Memory B cell (primary cell): ENCODE results near the gene KLF3.
A peak's percentile ranks its signal among the peaks of the same experiment; 100 is the strongest.
"Not testable (repeated sequence)": the region's sequence is repeated elsewhere in the genome, so short reads cannot be mapped to it uniquely, and the experiment has no call there.

Source experiments
- ATAC-seq: fragments of 150-1000 bp; cut with Tn5 transposase; 2 replicates; pipeline ENCODE4 v1.10.0; 2021; ENCODE audit warnings: low read depth, mild to moderate bottlenecking, moderate library complexity
- DNase-seq, 2 donors: peaks; one replicate each; pipeline ENCODE4 v3.0.0; 2022; ENCODE audit warnings: low spot score in 2 of 2
- H3K27ac Mint-ChIP-seq: one replicate; pipeline ENCODE4 v1.8.0; 2022; ENCODE audit warnings: mild to moderate bottlenecking, moderate library complexity, mixed read lengths
- H3K27me3 Mint-ChIP-seq: one replicate; pipeline ENCODE4 v1.8.0; 2022; ENCODE audit warnings: mixed read lengths
- H3K36me3 Mint-ChIP-seq: one replicate; pipeline ENCODE4 v1.8.0; 2022; ENCODE audit warnings: mild to moderate bottlenecking, mixed read lengths
- H3K4me1 Mint-ChIP-seq: one replicate; pipeline ENCODE4 v1.8.0; 2022; ENCODE audit warnings: mixed read lengths
- H3K4me3 Mint-ChIP-seq: one replicate; pipeline ENCODE4 v1.8.0; 2022; ENCODE audit warnings: mild to moderate bottlenecking, moderate library complexity, mixed read lengths
- H3K9me3 Mint-ChIP-seq: one replicate; pipeline ENCODE4 v1.8.0; 2022; ENCODE audit warnings: mixed read lengths

KLF3 gene

GRCh38 chr4:38663801-38664705 lies at the start of gene KLF3:
TSS of gene KLF3 (plus strand) at chr4:38664199. CDS start at chr4:38680626, 16,427 bp downstream.
- peak in 1 of 2 donors; percentile 85 for DNase-seq
- peaks cover 32% of the 10 kb centered on the region for H3K4me1 Mint-ChIP-seq

DNA sequence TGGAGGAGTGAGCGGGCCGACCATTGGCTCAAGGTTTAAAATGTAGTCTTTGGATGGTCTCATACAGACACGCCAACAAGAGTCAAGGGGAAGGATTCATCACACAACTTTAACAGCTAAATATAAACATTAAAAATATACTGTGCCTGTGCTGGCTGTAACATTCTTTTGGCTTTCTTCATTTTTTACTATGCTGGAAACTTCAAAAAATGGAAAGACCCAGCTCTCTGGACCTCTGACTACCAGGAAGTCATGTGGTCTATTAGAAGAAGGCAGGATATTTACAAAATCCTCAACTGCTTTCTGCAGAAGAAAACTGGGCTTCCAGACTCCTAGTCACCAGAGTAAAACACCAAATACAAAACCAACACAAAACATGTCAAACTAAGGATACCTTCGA lies 49.8 kb upstream of the KLF3 start:
- DNase-seq (no peak), ATAC-seq (no peak)
- peaks cover 7% of the 10 kb centered on the region for H3K27me3 Mint-ChIP-seq
- H3K4me3 Mint-ChIP-seq: no peak overlapping the region
- no peak overlapping the region for H3K27ac Mint-ChIP-seq
- no peaks in the 10 kb centered on the region for H3K36me3 Mint-ChIP-seq
- H3K9me3 Mint-ChIP-seq: no peaks in the 10 kb centered on the region
- peaks cover 3% of the 10 kb centered on the region for H3K4me1 Mint-ChIP-seq

More at GRCh38 chr4:38663801-38664705, at the start of gene KLF3:
- ATAC-seq: peak; percentile 78
- H3K9me3 Mint-ChIP-seq: no peaks in the 10 kb centered on the region
- no peaks in the 10 kb centered on the region for H3K27me3 Mint-ChIP-seq
- no peaks in the 10 kb centered on the region for H3K36me3 Mint-ChIP-seq
- H3K4me3 Mint-ChIP-seq: peak within 1 kb of the TSS; percentile 88
- peak within 1 kb of the TSS; percentile 75 for H3K27ac Mint-ChIP-seq

GRCh38 chr4:38615847-38616246 lies 48.2 kb upstream of the KLF3 start:
- DNase-seq (no peak), ATAC-seq (no peak)
- H3K27ac Mint-ChIP-seq: no peak overlapping the region
- no peaks in the 10 kb centered on the region for H3K9me3 Mint-ChIP-seq
- no peaks in the 10 kb centered on the region for H3K36me3 Mint-ChIP-seq
- peaks cover 2% of the 10 kb centered on the region for H3K4me1 Mint-ChIP-seq
- peaks cover 7% of the 10 kb centered on the region for H3K27me3 Mint-ChIP-seq
- no peak overlapping the region for H3K4me3 Mint-ChIP-seq

- no peak overlapping the region for H3K4me3 Mint-ChIP-seq
- peaks cover 10% of the 10 kb centered on the region for H3K27me3 Mint-ChIP-seq
- H3K36me3 Mint-ChIP-seq: no peaks in the 10 kb centered on the region
- no peak overlapping the region for H3K27ac Mint-ChIP-seq
- DNase-seq: no peak
- H3K9me3 Mint-ChIP-seq: no peaks in the 10 kb centered on the region
- ATAC-seq: no peak
- H3K4me1 Mint-ChIP-seq: peaks cover 2% of the 10 kb centered on the region
Observed at GRCh38 chr4:38618505-38618904, 45.5 kb upstream of the KLF3 start.

DNA sequence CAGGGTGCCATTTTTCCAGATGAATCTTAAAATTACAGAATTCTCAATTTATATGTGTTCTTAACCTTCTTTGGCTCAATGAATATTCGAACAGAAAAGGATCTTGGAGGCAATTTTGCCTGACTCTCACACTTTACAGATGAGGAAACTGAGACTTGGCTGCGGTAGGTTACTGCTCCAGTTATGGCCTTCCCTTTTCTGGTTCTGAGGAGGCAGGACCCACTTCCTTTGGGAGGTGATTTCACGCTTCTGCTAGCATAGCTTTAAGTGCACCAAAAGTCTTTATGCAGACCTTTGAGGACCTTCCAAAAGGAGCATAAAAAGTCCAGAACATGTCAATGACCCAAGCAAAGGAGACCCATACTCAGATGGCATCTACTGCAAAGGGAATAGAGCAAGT lies 44.7 kb upstream of the KLF3 start:
- Mint-ChIP-seq H3K4me3 (no peak overlapping the region), H3K36me3 (no peaks in the 10 kb centered on the region), H3K4me1 (peaks cover 2% of the 10 kb centered on the region), H3K27ac (no peak overlapping the region), H3K9me3 (no peaks in the 10 kb centered on the region), H3K27me3 (peaks cover 10% of the 10 kb centered on the region)
- DNase-seq (no peak), ATAC-seq (no peak)

DNA sequence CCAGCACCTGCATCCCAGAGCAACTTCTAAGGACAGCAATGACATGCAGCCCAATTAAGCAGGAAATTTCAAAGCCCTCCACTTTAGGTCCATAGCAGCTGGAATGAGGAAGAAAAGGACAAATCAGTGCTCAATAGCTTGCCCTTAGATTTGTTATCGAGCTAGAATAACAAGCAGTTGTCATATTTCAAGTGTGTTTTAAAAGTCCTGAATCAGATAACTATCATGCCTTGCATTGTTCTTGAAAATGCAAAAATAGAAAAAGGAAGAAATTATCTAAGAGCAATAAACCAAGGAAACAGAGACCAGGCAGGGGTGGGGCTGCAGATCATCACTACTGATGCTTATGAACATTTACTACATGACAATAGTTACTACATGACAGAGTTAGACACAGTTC lies 43.9 kb upstream of the KLF3 start:
- DNase-seq: no peak
- Mint-ChIP-seq H3K4me1 (peaks cover 2% of the 10 kb centered on the region), H3K9me3 (no peaks in the 10 kb centered on the region), H3K36me3 (no peaks in the 10 kb centered on the region), H3K4me3 (no peak overlapping the region), H3K27me3 (peaks cover 10% of the 10 kb centered on the region), H3K27ac (no peak overlapping the region)
- ATAC-seq: no peak

DNA sequence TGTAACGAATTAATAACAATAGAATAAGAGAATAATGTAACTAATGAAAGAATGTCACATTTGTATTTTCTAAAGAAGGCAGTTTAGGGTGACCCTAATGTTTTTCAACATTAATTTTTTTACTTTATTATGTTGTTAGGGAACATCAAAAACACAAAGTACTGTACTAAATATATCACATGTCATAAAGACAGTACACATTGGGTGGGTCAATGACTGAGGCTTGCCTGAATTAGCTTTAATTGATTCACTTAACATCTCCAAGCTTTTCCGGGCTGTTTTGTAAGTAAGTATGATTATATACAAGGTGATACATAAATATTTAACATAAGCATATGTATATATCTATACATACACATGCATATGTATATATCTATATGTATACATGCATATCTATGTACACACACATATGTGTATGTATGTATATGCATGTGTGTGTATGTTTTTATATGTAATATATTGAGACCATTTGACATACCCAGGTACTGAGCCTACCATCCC lies 43.4 kb upstream of the KLF3 start:
- Mint-ChIP-seq H3K27me3 (peaks cover 10% of the 10 kb centered on the region), H3K4me3 (no peak overlapping the region), H3K9me3 (no peaks in the 10 kb centered on the region), H3K4me1 (peaks cover 2% of the 10 kb centered on the region), H3K27ac (no peak overlapping the region), H3K36me3 (no peaks in the 10 kb centered on the region)
- no peak for DNase-seq
- ATAC-seq: no peak

- Mint-ChIP-seq H3K4me3 (no peak overlapping the region), H3K27me3 (peaks cover 8% of the 10 kb centered on the region), H3K9me3 (no peaks in the 10 kb centered on the region), H3K27ac (no peak overlapping the region), H3K36me3 (no peaks in the 10 kb centered on the region), H3K4me1 (peaks cover 2% of the 10 kb centered on the region)
- no peak for ATAC-seq
- DNase-seq: no peak
Observed at GRCh38 chr4:38621028-38621684, 42.8 kb upstream of the KLF3 start.

- Mint-ChIP-seq H3K9me3 (no peaks in the 10 kb centered on the region), H3K4me1 (peaks cover 2% of the 10 kb centered on the region), H3K36me3 (no peaks in the 10 kb centered on the region), H3K27me3 (peaks cover 8% of the 10 kb centered on the region), H3K27ac (no peak overlapping the region), H3K4me3 (no peak overlapping the region)
- no peak for ATAC-seq
- DNase-seq: no peak
Observed at GRCh38 chr4:38621831-38622230, 42.2 kb upstream of the KLF3 start.

- H3K4me1 Mint-ChIP-seq, H3K4me3 Mint-ChIP-seq, ATAC-seq, DNase-seq, H3K27ac Mint-ChIP-seq, H3K36me3 Mint-ChIP-seq, H3K9me3 Mint-ChIP-seq, H3K27me3 Mint-ChIP-seq: not testable (repeated sequence)
Observed at GRCh38 chr4:38622340-38622739, 41.7 kb upstream of the KLF3 start.

GRCh38 chr4:38623260-38623659 lies 40.7 kb upstream of the KLF3 start:
- no peaks in the 10 kb centered on the region for H3K36me3 Mint-ChIP-seq
- peaks cover 2% of the 10 kb centered on the region for H3K4me1 Mint-ChIP-seq
- ATAC-seq (no peak), DNase-seq (no peak)
- H3K9me3 Mint-ChIP-seq: no peaks in the 10 kb centered on the region
- no peak overlapping the region for H3K4me3 Mint-ChIP-seq
- H3K27ac Mint-ChIP-seq: no peak overlapping the region
- H3K27me3 Mint-ChIP-seq: peaks cover 7% of the 10 kb centered on the region

GRCh38 chr4:38624311-38624710 lies 39.7 kb upstream of the KLF3 start:
- no peak for ATAC-seq
- DNase-seq: no peak
- no peak overlapping the region for H3K4me3 Mint-ChIP-seq
- no peak overlapping the region for H3K27ac Mint-ChIP-seq
- H3K9me3 Mint-ChIP-seq: no peaks in the 10 kb centered on the region
- no peaks in the 10 kb centered on the region for H3K36me3 Mint-ChIP-seq
- H3K27me3 Mint-ChIP-seq: peaks cover 5% of the 10 kb centered on the region
- peaks cover 2% of the 10 kb centered on the region for H3K4me1 Mint-ChIP-seq

DNA sequence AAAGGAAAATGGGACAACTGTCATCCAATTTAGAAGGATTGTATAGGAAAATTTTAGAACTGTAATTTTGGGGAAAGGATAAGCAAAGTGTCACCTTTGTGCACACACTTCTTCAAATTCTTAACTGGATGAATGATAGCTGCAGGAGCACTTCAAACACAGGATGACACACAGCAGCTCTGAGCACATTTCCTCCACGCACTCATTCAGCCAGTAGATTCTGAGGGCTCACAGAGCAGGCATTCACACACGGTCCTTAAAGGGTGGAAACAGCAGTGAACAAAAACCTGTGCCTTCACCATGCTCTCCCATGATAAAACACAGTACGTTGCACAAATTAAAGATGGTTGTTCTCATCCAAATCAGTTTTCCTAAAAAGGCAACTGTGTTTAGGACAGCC lies 38.5 kb upstream of the KLF3 start:
- H3K27me3 Mint-ChIP-seq: peaks cover 3% of the 10 kb centered on the region
- no peaks in the 10 kb centered on the region for H3K4me1 Mint-ChIP-seq
- no peaks in the 10 kb centered on the region for H3K9me3 Mint-ChIP-seq
- no peaks in the 10 kb centered on the region for H3K36me3 Mint-ChIP-seq
- ATAC-seq: no peak
- DNase-seq: no peak
- no peak overlapping the region for H3K27ac Mint-ChIP-seq
- H3K4me3 Mint-ChIP-seq: no peak overlapping the region

DNA sequence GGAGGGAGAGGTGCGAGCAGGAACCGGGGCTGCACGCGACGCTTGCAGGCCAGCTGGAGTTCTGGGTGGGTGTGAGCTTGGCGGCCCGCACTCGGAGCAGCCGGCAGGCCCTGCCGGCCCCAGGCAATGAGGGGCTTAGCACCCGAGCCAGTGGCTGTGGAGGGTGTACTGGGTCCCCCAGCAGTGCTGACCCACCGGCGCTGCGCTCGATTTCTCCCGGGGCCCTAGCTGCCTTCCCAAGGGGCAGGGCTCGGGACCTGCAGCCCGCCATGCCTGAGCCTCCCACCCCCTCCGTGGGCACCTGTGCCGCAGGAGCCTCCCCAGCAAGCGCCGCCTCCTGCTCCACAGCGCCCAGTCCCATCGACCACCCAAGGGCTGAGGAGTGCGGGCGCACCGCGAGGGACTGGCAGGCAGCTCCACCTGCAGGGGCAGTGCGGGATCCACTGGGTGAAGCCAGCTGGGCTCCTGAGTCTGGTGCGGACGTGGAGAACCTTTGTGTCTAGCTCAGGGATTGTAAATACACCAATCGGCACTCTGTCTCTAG lies 37.0 kb upstream of the KLF3 start:
- ATAC-seq, H3K36me3 Mint-ChIP-seq, H3K27ac Mint-ChIP-seq, H3K4me1 Mint-ChIP-seq, H3K4me3 Mint-ChIP-seq, H3K9me3 Mint-ChIP-seq, H3K27me3 Mint-ChIP-seq, DNase-seq: not testable (repeated sequence)
